ENCODE measurements around the gene GLIS1.

DNA sequence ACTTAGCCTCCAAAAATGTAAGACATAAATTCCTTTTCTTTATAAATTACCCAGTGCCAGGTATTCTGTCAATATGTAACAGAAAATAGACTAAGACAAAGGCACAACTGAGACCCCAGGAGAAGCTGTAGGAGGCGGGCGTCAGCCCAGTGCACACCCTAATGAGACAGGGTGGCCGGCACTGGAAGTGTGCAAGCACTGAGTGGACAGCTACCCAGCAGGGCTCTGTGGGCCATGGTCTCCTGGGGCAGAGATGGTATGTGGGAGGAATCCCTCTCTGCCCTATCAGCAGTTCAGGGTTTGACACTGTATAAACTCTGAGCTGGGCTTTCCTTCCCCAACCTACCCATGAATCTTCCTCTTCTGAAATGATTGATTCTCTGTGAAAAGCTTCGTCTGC lies 139.5 kb downstream of the GLIS1 start:
- TF ChIP-seq MYC (IDR thresholded peaks at IDR 0.05; ENCODE audit: low read depth, low read length), result no peak
- no peak for TF ChIP-seq CTCF (IDR thresholded peaks at IDR 0.05; ENCODE audit: extremely low read depth in 1 of 2, insufficient read depth in 1 of 2, low read depth in 1 of 2, low read length in 2 of 2)
- TF ChIP-seq POLR2AphosphoS5 (IDR thresholded peaks at IDR 0.05; ENCODE audit: insufficient read depth, low read depth, low read length), result no peak
- no peak for TF ChIP-seq EZH2 (IDR thresholded peaks at IDR 0.05; ENCODE audit: borderline replicate concordance, low read depth, low read length, severe bottlenecking)
- TF ChIP-seq POLR2A (IDR thresholded peaks at IDR 0.05; ENCODE audit: low read depth, low read length), result no peak
